AG04450 (cell line): Measurements from ENCODE around the gene ZDHHC17. TPM values are rescaled to one million over a fixed set of nuclear protein-coding genes. Genes with fewer than 3 reads are reported as not detected.

Experiments
- CTCF ChIA-PET: fragments of 300-600, 350-600 bp; formaldehyde crosslinking; extraction: SDS; loops from one replicate; lab custom pipeline; 2022; ENCODE audit warnings: antibody characterized with exemption, inconsistent platforms; lab: Charles Lee
- POLR2A ChIA-PET: fragments of 350-600 bp; formaldehyde crosslinking; extraction: SDS; loops from one replicate; lab custom pipeline; 2021; ENCODE audit warnings: antibody characterized with exemption, inconsistent platforms; lab: Yijun Ruan, JAX
- DNase-seq: peaks from one replicate; pipeline ENCODE4 v3.0.0-alpha.2; 2011; ENCODE audit warnings: low read depth, low spot score
- H3K27ac ChIP-seq: one replicate; pipeline ENCODE4 v1.5.1; 2012; ENCODE audit warnings: low read depth, low read length, control low read depth
- H3K27me3 ChIP-seq: one replicate; pipeline ENCODE4 v1.6.0; 2012; ENCODE audit warnings: low read length; ENCODE audit not compliant: control insufficient read depth, insufficient read depth
- H3K4me3 ChIP-seq: 2 replicates; pipeline ENCODE4 v1.5.1; 2011; ENCODE audit warnings: mild to moderate bottlenecking, low read depth, low read length, control low read depth
- H3K9me3 ChIP-seq: 2 replicates; pipeline ENCODE4 v1.5.1; 2012; ENCODE audit warnings: low read length; ENCODE audit not compliant: control insufficient read depth, insufficient read depth
- CTCF ChIP-seq: IDR thresholded peaks from 2 replicates; pipeline ENCODE4 v1.5.1; 2011; ENCODE audit warnings: low read depth, low read length, control low read depth, inconsistent platforms
- polyA plus RNA-seq: library from polyadenylated mRNA; depleted of rRNA; stranded (reverse); fragments of >200 nt; gene quantifications from 2 replicates; pipeline ENCODE4 v1.2.3, GENCODE V29; 2011; rRNA removed

ZDHHC17 gene
- polyA plus RNA-seq, 1 experiment, result 48.1 TPM

GRCh38 chr12:76899522-76899921 is 135.6 kb downstream of the ZDHHC17 start:
- no peak for TF ChIP-seq CTCF
- no peak for DNase-seq
- H3K9me3 ChIP-seq, result peaks cover 2% of the 10 kb centered on the region; the same call in 1 of the 2 replicates
- CTCF ChIA-PET, result interaction anchor here (1.6 kb wide), 1 partner anchor 78 kb away, joined by 3 read pairs; no protein-coding TSS in a partner anchor
- no peak overlapping the region for H3K4me3 ChIP-seq
- no peak overlapping the region for H3K27ac ChIP-seq
- POLR2A ChIA-PET, result no interaction called here
- H3K27me3 ChIP-seq, result no peaks in the 10 kb centered on the region

GRCh38 chr12:76901628-76902380 is 137.9 kb downstream of the ZDHHC17 start:
- H3K27ac ChIP-seq, result no peak overlapping the region
- no peaks in the 10 kb centered on the region for H3K27me3 ChIP-seq
- no peaks in the 10 kb centered on the region; the same call in 1 of the 2 replicates for H3K9me3 ChIP-seq
- POLR2A ChIA-PET, result no interaction called here
- no peak overlapping the region for H3K4me3 ChIP-seq
- CTCF ChIA-PET, result interaction anchor here (0.7 to 1.0 kb wide), 2 partner anchors 25 to 111 kb away, joined by 3 read pairs; no protein-coding TSS in a partner anchor
- DNase-seq, result no peak
- TF ChIP-seq CTCF, result no peak

Other genes with a start within 250 kb of the ZDHHC17 start
- 48.8 and 64.5 TPM in 2 replicates for gene OSBPL8, start 204.3 kb upstream of the ZDHHC17 start, polyA plus RNA-seq
- gene CSRP2, start 114.9 kb downstream of the ZDHHC17 start, polyA plus RNA-seq, result 95.9 and 108 TPM in 2 replicates